Ovary (tissue), 9 donors: Measurements from ENCODE around the gene GPR89B. TPM values are rescaled to one million over a fixed set of nuclear protein-coding genes. Genes with fewer than 3 reads are reported as not detected.

Experiments
- DNase-seq, 5 donors: peaks; one replicate each; pipeline ENCODE4 v3.0.0-alpha.2; 2019 to 2020
- H3K27ac ChIP-seq, 2 donors: fragments of 200-600 bp; one replicate each; pipeline versions ENCODE4 v1.5.1 to v1.8.0; 2019 to 2022
- H3K27me3 ChIP-seq: fragments of 200-600 bp; one replicate; pipeline ENCODE4 v1.8.0; 2022
- H3K36me3 ChIP-seq: fragments of 200-600 bp; sonication (generic); one replicate; pipeline ENCODE4 v1.5.1; 2019
- H3K4me1 ChIP-seq: one replicate; pipeline ENCODE4 v1.8.1; 2013; ENCODE audit warnings: mild to moderate bottlenecking, moderate library complexity; ENCODE audit not compliant: insufficient read depth
- H3K4me3 ChIP-seq: fragments of 200-600 bp; sonication (generic); one replicate; pipeline ENCODE4 v1.5.1; 2017
- H3K9me3 ChIP-seq, 2 donors: fragments of 200-600 bp in 1 of 2; sonication (generic) in 1 of 2; one replicate each; pipeline versions ENCODE4 v1.5.1 to v1.8.1; 2013 to 2019; ENCODE audit warnings: mild to moderate bottlenecking in 1 of 2, moderate library complexity in 1 of 2
- CTCF ChIP-seq, 3 donors: fragments of 450-650 bp in 2 of 3; fragments of 200-600 bp in 1 of 3; IDR thresholded peaks; one replicate each; pipeline versions ENCODE4 v1.5.1 to v1.8.0; 2016 to 2022; ENCODE audit warnings: antibody characterized with exemption in 3 of 3, mild to moderate bottlenecking in 1 of 3
- EP300 ChIP-seq: sonication (generic); formaldehyde crosslinking; IDR thresholded peaks from one replicate; pipeline ENCODE4 v1.6.1; 2017; ENCODE audit warnings: antibody characterized with exemption
- POLR2A ChIP-seq: fragments of 450-650 bp; IDR thresholded peaks from one replicate; pipeline ENCODE4 v1.6.1; 2017; ENCODE audit warnings: antibody characterized with exemption, mild to moderate bottlenecking, moderate library complexity
- WGBS, 3 donors: extraction: QIAGEN DNeasy Blood & Tissue Kit in 1 of 3; methylation state at CpG; one replicate each; pipeline versions ENCODE4 v1.1.5 to v1.1.7; 2013 to 2017; 5-methylcytosine and 5-hydroxymethylcytosine counted together
- intact Hi-C, 4 donors: fragments of 100-400 bp; cut with DNase I; formaldehyde crosslinking; loops; one replicate each; pipeline versions ENCODE4 v1.11.0 to v1.15.1; 2022 to 2023
- polyA plus RNA-seq, 2 donors: library from polyadenylated mRNA; stranded (reverse); fragments of 200-250 nt in 1 of 2; fragments of 350-450 nt in 1 of 2; fragmentation: Illumina TruSeq in 1 of 2; extraction: RNeasy Lipid Tissue Mini Kit (QIAGEN cat#74804) in 1 of 2; gene quantifications; one replicate each; pipeline ENCODE4 v1.2.3, GENCODE V29; 2013 to 2014
- total RNA-seq, 7 donors: library from RNA; depleted of rRNA in 2 of 7; stranded (reverse); fragments of >200 nt in 2 of 7; fragmentation: NEBNext Ultra II Directional in 3 of 7; extraction: Animal tissue kit (Norgen Biotek cat#: 25700) in 3 of 7; gene quantifications; one replicate each; pipeline versions ENCODE4 v1.1.0 to v1.2.4, GENCODE V29; 2016 to 2023
- donor health status: DM: no; HTN: no; CAD: no; lungs with moderate emphysema.
- donor health status: DM: no; HTN: no; CAD: no.
- donor health status: Bipolar disorder and iron deficiency.
- donor health status: DM: yes; HTN: yes; CAD: no.
- donor health status: DM: no; HTN: no; CAD: no.
- donor health status: DM: yes; HTN: yes; CAD: no.

GPR89B gene
- total and polyA plus RNA-seq, 9 donors = 7.5 to 17.6 (median 13.7) TPM

DNA sequence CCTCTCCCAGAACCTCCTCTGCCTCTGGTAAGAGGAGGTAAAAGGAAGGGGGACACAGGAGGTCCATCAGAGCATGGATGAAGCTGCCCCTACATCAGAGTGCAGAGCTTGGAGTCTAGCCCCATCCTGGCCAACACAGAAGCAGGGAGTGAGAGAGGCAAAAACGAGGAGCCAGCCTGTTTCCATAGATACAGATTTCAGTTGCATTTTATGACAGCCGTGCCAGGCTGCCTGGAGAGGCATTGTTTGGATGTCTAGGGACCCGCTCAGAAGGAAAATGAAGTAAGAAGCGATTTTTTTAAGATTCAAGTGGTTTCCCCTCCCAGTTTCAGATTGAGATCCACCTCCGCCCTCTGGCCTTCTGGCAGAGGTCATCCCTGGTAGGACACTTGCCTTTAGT is 37.1 kb upstream of the GPR89B start:
- Histone ChIP-seq H3K4me3 (no peak overlapping the region), H3K36me3 (no peaks in the 10 kb centered on the region), H3K9me3 (no peaks in the 10 kb centered on the region), H3K4me1 (no peaks in the 10 kb centered on the region), H3K27me3 (no peaks in the 10 kb centered on the region), H3K27ac (no peak overlapping the region)
- 83 to 88% (median 84%) methylated on average over 5 of the region's 5 CpGs for WGBS, 3 donors
- DNase-seq = no peak
- intact Hi-C loops = loop anchor here in 3 of 4 donors (5.0 kb wide), 4 partner anchors 169 to 619 kb away; no protein-coding TSS in a partner anchor
- no peak for TF ChIP-seq CTCF (IDR thresholded peaks at IDR 0.05)
- TF ChIP-seq POLR2A = no peak
- TF ChIP-seq EP300 = no peak

- Histone ChIP-seq H3K4me1 (no peaks in the 10 kb centered on the region), H3K27me3 (no peaks in the 10 kb centered on the region), H3K36me3 (no peaks in the 10 kb centered on the region), H3K4me3 (no peak overlapping the region), H3K9me3 (no peaks in the 10 kb centered on the region), H3K27ac (no peak overlapping the region)
- TF ChIP-seq POLR2A (no peak), EP300 (no peak), CTCF (IDR thresholded peaks at IDR 0.05) (no peak)
- intact Hi-C loops = loop anchor here in 3 of 4 donors (5.0 kb wide), 4 partner anchors 170 to 620 kb away; no protein-coding TSS in a partner anchor
- 67 to 80% (median 75%) methylated on average over 5 of the region's 5 CpGs for WGBS, 3 donors
- no peak for DNase-seq
Measured at GRCh38 chr1:147892216-147892615, 36.0 kb upstream of the GPR89B start.

GRCh38 chr1:147892731-147893214 is 35.4 kb upstream of the GPR89B start:
- 0 to 4% (median 0%) methylated on average over 1 of the region's 1 CpG for WGBS, 3 donors
- intact Hi-C loops = loop anchor here in 3 of 4 donors (5.0 kb wide), 4 partner anchors 170 to 620 kb away; no protein-coding TSS in a partner anchor
- peak in 1 of 5 donors; percentile 28 for DNase-seq

DNA sequence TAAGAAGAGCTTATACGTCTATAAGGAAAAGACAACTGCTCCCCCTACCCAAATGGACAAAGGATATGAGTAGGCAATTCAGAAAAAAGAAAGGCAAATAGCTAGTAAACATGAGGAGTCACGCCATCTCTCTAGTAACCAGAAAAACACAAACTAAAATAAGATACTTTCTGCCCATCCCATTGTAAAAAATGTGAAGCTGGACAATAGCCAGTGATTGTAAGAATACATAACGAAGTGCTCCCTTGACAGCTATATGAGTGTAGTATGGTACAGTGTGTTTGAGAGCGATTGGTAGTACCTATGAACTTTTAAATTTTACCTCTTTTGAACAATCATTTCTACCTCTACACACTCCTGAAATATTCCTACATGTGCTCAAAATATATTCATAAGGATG is 33.1 kb upstream of the GPR89B start:
- H3K9me3 ChIP-seq = no peaks in the 10 kb centered on the region
- DNase-seq = no peak
- no peak for TF ChIP-seq CTCF (IDR thresholded peaks at IDR 0.05)
- no peak for TF ChIP-seq POLR2A
- TF ChIP-seq EP300 = no peak
- no peaks in the 10 kb centered on the region for H3K27me3 ChIP-seq
- no peak overlapping the region for H3K4me3 ChIP-seq
- H3K4me1 ChIP-seq = no peaks in the 10 kb centered on the region
- intact Hi-C loops = no loop called here
- H3K36me3 ChIP-seq = no peaks in the 10 kb centered on the region
- WGBS, 3 donors = 51 to 57% (median 55%) methylated on average over 4 of the region's 4 CpGs
- H3K27ac ChIP-seq = no peak overlapping the region

More at GRCh38 chr1:147892731-147893214, 35.4 kb upstream of the GPR89B start:
- TF ChIP-seq EP300 = no peak
- no peak for TF ChIP-seq POLR2A
- peak; percentile 81 to 88 (median 84) for TF ChIP-seq CTCF (IDR thresholded peaks at IDR 0.05)
- H3K36me3 ChIP-seq = no peaks in the 10 kb centered on the region
- no peaks in the 10 kb centered on the region for H3K4me1 ChIP-seq
- no peaks in the 10 kb centered on the region for H3K27me3 ChIP-seq
- no peaks in the 10 kb centered on the region for H3K9me3 ChIP-seq
- H3K4me3 ChIP-seq = no peak overlapping the region
- no peak overlapping the region for H3K27ac ChIP-seq
